ENCODE data around the gene GABRB1. TPM values are rescaled to one million over a fixed set of nuclear protein-coding genes. Genes with fewer than 3 reads are reported as not detected.
A peak's percentile ranks its signal among the peaks of the same experiment; 100 is the strongest.

GABRB1 gene
- total and polyA plus RNA-seq, 8 donors, result 0.17 to 0.48 (median 0.32) TPM; not detected in 4

GRCh38 chr4:47415719-47416118 is 384.4 kb downstream of the GABRB1 start:
- DNase-seq (no peak), ATAC-seq (no peak)
- no peaks in the 10 kb centered on the region for H3K9me3 ChIP-seq
- H3K4me3 ChIP-seq, result no peak overlapping the region
- no peaks in the 10 kb centered on the region for H3K27me3 ChIP-seq
- no peaks in the 10 kb centered on the region for H3K4me1 ChIP-seq
- no peak overlapping the region for H3K27ac ChIP-seq
- H3K36me3 ChIP-seq, result no peaks in the 10 kb centered on the region
- TF ChIP-seq, protein P1, sequence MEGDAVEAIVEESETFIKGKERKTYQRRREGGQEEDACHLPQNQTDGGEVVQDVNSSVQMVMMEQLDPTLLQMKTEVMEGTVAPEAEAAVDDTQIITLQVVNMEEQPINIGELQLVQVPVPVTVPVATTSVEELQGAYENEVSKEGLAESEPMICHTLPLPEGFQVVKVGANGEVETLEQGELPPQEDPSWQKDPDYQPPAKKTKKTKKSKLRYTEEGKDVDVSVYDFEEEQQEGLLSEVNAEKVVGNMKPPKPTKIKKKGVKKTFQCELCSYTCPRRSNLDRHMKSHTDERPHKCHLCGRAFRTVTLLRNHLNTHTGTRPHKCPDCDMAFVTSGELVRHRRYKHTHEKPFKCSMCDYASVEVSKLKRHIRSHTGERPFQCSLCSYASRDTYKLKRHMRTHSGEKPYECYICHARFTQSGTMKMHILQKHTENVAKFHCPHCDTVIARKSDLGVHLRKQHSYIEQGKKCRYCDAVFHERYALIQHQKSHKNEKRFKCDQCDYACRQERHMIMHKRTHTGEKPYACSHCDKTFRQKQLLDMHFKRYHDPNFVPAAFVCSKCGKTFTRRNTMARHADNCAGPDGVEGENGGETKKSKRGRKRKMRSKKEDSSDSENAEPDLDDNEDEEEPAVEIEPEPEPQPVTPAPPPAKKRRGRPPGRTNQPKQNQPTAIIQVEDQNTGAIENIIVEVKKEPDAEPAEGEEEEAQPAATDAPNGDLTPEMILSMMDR (IDR thresholded peaks at IDR 0.05), result no peak
- intact Hi-C loops (cut with DNase I), result no loop called here

- Histone ChIP-seq H3K9me3 (no peaks in the 10 kb centered on the region), H3K4me1 (no peaks in the 10 kb centered on the region), H3K4me3 (no peak overlapping the region), H3K27ac (no peak overlapping the region), H3K36me3 (no peaks in the 10 kb centered on the region), H3K27me3 (no peaks in the 10 kb centered on the region)
- TF ChIP-seq, protein P1 (IDR thresholded peaks at IDR 0.05), result no peak
- DNase-seq, result peak in 1 of 4 donors; percentile 15
- intact Hi-C loops (cut with DNase I), result no loop called here
- no peak for ATAC-seq
These were observed 386.8 kb downstream of the GABRB1 start for GRCh38 chr4:47418147-47418546.

DNA sequence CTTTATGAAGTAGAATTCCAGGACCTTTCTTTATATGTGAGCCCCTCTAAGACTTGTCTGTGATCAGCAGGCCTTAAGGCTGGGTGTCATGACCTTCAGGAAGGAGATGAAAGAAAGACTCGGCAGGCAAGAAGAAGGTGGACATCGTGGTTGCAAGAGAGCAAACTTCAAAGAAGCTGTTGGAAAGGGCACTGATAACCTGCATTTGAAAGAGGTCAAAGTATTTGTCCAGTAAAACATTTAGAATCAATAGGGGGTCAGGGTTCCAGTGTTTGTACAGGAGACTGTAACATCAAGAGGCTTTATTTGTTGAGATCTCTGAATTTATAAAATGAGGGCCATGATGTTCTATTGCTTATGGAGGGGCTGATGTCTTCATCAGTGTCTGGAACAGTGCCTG is 387.9 kb downstream of the GABRB1 start:
- ATAC-seq (no peak), DNase-seq (no peak)
- intact Hi-C loops (cut with DNase I), result no loop called here
- no peaks in the 10 kb centered on the region for H3K4me1 ChIP-seq
- no peaks in the 10 kb centered on the region for H3K27me3 ChIP-seq
- H3K4me3 ChIP-seq, result no peak overlapping the region
- H3K27ac ChIP-seq, result no peak overlapping the region
- H3K36me3 ChIP-seq, result no peaks in the 10 kb centered on the region
- H3K9me3 ChIP-seq, result no peaks in the 10 kb centered on the region
- TF ChIP-seq, protein P1 (IDR thresholded peaks at IDR 0.05), result no peak

- no peaks in the 10 kb centered on the region for H3K9me3 ChIP-seq
- DNase-seq (peak in 1 of 4 donors; percentile 57), ATAC-seq (no peak)
- H3K27ac ChIP-seq, result no peak overlapping the region
- H3K27me3 ChIP-seq, result no peaks in the 10 kb centered on the region
- H3K4me1 ChIP-seq, result no peaks in the 10 kb centered on the region
- intact Hi-C loops (cut with DNase I), result no loop called here
- no peaks in the 10 kb centered on the region for H3K36me3 ChIP-seq
- H3K4me3 ChIP-seq, result no peak overlapping the region
- TF ChIP-seq, protein P1 (IDR thresholded peaks at IDR 0.05), result no peak
These were observed 394.3 kb downstream of the GABRB1 start for GRCh38 chr4:47425628-47426027.

DNA sequence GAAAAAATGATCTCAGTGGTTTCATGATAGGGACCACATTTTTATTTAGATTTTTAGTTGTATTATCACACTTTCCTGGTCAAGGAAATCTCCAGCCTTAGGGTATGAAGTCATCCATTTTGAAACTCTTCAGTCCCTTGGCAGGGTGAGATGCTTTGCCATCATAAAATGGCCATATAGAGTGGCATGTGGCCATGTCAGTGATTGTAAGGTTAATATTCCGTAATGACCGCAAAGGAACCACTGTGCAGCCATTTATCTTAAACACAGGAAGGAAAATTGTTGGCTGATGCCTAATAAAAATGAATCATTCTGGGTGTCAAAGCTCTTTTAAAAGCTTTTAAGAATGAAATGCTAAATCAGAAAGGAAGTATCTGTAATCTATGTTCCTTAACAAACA is 396.6 kb downstream of the GABRB1 start:
- H3K9me3 ChIP-seq, result no peaks in the 10 kb centered on the region
- H3K27me3 ChIP-seq, result no peaks in the 10 kb centered on the region
- H3K36me3 ChIP-seq, result no peaks in the 10 kb centered on the region
- no peak for ATAC-seq
- H3K27ac ChIP-seq, result no peak overlapping the region
- no peak overlapping the region for H3K4me3 ChIP-seq
- no peak for DNase-seq
- TF ChIP-seq, protein P1 (IDR thresholded peaks at IDR 0.05), result no peak
- intact Hi-C loops (cut with DNase I), result no loop called here
- H3K4me1 ChIP-seq, result no peaks in the 10 kb centered on the region

Measured in left lung (tissue), 10 donors.